Measurements from ENCODE around the gene GPC2.

DNA sequence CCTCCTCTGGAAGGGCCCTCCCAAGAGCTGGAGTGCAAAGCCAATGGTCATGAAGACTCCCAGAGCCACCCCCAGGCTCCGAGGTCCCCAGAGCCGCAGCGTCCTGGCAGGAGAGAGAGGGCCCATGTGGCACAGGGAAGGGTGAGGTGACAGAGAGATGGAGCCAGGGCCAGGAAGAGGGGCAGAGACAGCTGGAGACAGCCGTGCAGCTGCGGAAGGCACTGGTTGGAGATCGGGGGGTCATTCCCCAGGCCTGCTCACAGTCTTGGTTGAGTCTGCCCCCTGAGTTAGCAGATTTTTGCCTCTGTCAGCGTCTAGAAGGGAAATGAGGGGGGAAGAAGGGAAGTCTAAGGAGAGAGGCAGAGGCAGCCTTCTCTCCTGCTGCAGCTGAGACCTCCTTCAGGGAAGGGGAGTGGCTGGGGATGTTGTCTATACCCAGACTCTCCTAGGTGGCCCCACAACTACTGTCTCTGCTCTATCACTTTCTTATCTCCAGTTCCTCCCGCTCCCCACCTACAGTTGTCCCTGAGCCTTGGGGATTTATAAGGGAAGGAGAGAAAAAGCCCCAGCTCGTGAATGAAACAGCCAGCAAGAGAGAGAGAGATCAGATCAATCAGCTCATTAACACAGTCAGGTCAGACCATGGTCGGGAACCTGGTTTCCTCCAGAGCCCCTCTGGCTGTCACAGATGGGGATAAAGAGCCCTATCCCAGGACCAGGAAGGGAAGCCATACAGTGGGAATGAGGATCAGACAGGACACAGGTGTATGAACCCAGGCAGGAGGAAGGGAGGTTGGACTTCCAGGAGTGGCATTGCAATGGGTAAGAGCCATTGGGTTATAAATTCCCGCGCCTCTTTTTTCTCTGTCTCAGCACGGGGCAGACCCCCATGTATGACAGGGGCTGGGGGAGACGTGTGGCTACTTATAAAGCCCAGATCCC, 9.9 kb downstream of the GPC2 start:
- TF ChIP-seq YY1 (IDR thresholded peaks at IDR 0.05; ENCODE audit: insufficient read depth, insufficient read length) (no peak), SUZ12 (IDR thresholded peaks at IDR 0.05; ENCODE audit: extremely low read depth, insufficient read depth, insufficient read length) (no peak), ZNF274 (IDR thresholded peaks at IDR 0.05; ENCODE audit: low read depth, low read length) (no peak)

Measured in NT2/D1 (cell line).